Testis (tissue), 2 donors: Measurements from ENCODE around the gene MRPL51.

Source experiments
- POLR2A ChIP-seq: fragments of 450-650 bp; IDR thresholded peaks from one replicate; pipeline ENCODE4 v1.6.1; 2017; ENCODE audit warnings: antibody characterized with exemption, mild to moderate bottlenecking, moderate library complexity
- TF ChIP-seq, protein P1 (sequence below), 3 experiments: fragments of 450-650 bp in 2 of 3; fragments of 200-600 bp in 1 of 3; sonication (generic) in 1 of 3; IDR thresholded peaks; one replicate each; pipeline ENCODE4 v1.5.1; 2016 to 2019; ENCODE audit warnings: antibody characterized with exemption in 3 of 3, mild to moderate bottlenecking in 2 of 3, moderate library complexity in 1 of 3

- TF ChIP-seq, protein P1, sequence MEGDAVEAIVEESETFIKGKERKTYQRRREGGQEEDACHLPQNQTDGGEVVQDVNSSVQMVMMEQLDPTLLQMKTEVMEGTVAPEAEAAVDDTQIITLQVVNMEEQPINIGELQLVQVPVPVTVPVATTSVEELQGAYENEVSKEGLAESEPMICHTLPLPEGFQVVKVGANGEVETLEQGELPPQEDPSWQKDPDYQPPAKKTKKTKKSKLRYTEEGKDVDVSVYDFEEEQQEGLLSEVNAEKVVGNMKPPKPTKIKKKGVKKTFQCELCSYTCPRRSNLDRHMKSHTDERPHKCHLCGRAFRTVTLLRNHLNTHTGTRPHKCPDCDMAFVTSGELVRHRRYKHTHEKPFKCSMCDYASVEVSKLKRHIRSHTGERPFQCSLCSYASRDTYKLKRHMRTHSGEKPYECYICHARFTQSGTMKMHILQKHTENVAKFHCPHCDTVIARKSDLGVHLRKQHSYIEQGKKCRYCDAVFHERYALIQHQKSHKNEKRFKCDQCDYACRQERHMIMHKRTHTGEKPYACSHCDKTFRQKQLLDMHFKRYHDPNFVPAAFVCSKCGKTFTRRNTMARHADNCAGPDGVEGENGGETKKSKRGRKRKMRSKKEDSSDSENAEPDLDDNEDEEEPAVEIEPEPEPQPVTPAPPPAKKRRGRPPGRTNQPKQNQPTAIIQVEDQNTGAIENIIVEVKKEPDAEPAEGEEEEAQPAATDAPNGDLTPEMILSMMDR (IDR thresholded peaks at IDR 0.05): no peak
- no peak for TF ChIP-seq POLR2A
Measured at GRCh38 chr12:6527711-6528110, 34.6 kb upstream of the MRPL51 start.
